Hair follicle dermal papilla cell (primary cell): ENCODE measurements around the gene FOXJ1. TPM values are rescaled to one million over a fixed set of nuclear protein-coding genes. Genes with fewer than 3 reads are reported as not detected.

Experiments used
- small RNA-seq: library from RNA; depleted of rRNA; stranded (forward); fragments of <200 nt; gene quantifications from one replicate; pipeline ENCODE3, GENCODE V24; 2012
- total RNA-seq: library from RNA; depleted of rRNA; stranded (reverse); fragments of >200 nt; gene quantifications from 2 replicates; pipeline ENCODE4 v1.2.3, GENCODE V29; 2012

Gene FOXJ1
- total RNA-seq: not detected in 2 replicates

GRCh38 chr17:76141212-76142038, at the start of gene FOXJ1:
FOXJ1 (minus strand) TSS chr17:76141245; CDS start chr17:76140395, 850 bp downstream.

DNA sequence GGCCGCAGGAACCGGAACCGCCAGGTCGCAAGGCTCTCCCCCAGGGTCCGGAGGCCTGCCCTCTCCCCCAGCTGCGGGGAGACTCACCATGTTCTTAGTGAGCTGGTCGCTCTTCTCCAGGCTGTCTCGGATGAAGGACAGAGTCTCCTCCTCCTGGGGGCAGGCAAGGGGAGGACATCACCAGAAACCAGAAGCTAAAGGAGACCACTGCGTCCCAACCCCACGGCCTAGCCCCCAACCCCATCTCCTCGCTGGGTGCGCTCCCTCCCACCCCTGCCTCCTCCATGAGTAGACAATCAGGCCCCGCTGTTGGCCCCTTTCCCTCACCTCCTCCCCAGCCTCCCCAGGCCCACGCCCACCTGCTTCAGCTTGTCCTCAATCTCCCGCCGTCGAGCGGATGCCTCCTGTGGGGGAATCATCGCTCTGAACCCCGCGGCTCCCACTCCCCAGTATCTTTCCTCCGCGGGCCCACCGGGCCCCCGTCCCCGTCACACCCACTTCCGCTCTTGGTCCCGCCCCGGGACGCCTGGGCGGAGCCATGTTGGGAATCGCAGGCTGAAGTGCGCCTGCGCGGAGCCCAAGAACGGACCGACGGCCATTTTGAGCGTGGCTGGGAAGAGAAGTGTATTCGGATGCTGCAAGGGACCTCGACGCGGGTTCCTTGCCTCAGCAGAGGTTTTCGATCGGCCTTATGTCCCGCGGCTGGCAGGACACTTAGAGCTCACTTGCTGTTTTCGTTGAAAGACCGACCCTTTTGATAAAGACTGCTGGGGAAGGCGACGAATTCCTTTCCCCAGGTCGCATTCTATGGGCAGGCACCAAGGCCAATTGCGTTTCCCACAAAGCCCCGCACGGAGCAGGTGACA, 37.5 kb downstream of the FOXJ1 start, which contains the start of gene EXOC7:
Gene EXOC7 (minus strand): TSS at position 514 of the 866 bp plus-strand sequence. CDS start 95 bp downstream, at position 419.

Small RNA genes within 50 kb of the gene (small RNA-seq; reads per million reads assigned to genes)
- gene MIR6868: not detected

Other genes starting within 250 kb of the FOXJ1 start
- gene TRIM65, start 244.3 kb downstream of the FOXJ1 start, total RNA-seq: 33.2 and 39.1 TPM in 2 replicates
- 28.7 and 30.1 TPM in 2 replicates for gene MRPL38, start 236.4 kb downstream of the FOXJ1 start, total RNA-seq
- gene FBF1, start 200.2 kb downstream of the FOXJ1 start, total RNA-seq: 7.8 and 10.7 TPM in 2 replicates
- 67.9 and 72.0 TPM in 2 replicates for gene ACOX1, start 162.1 kb downstream of the FOXJ1 start, total RNA-seq
- 22.9 and 27.3 TPM in 2 replicates for gene TEN1, start 162.0 kb downstream of the FOXJ1 start, total RNA-seq
- gene CDK3, start 140.4 kb downstream of the FOXJ1 start, total RNA-seq: 0.97 and 1.7 TPM in 2 replicates
- under 0.01 TPM in 1 of 2 replicates, not detected in the other for gene EVPL, start 113.9 kb downstream of the FOXJ1 start, total RNA-seq
- gene SRP68, start 68.7 kb downstream of the FOXJ1 start, total RNA-seq: 29.2 and 31.0 TPM in 2 replicates
- not detected in 2 replicates for gene GALR2, start 66.5 kb downstream of the FOXJ1 start, total RNA-seq
- not detected in 2 replicates for gene ZACN, start 62.1 kb downstream of the FOXJ1 start, total RNA-seq
- 127 and 129 TPM in 2 replicates for gene EXOC7, start 37.5 kb downstream of the FOXJ1 start, total RNA-seq
- gene RNF157, start 99.2 kb upstream of the FOXJ1 start, total RNA-seq: 6.4 and 8.0 TPM in 2 replicates
- 3.4 and 4.7 TPM in 2 replicates for gene UBALD2, start 124.1 kb upstream of the FOXJ1 start, total RNA-seq
- gene QRICH2, start 167.0 kb upstream of the FOXJ1 start, total RNA-seq: 1.8 and 3.9 TPM in 2 replicates
- gene PRPSAP1, start 212.7 kb upstream of the FOXJ1 start, total RNA-seq: 25.6 and 39.4 TPM in 2 replicates
- gene SPHK1, start 243.4 kb upstream of the FOXJ1 start, total RNA-seq: 50.1 and 56.1 TPM in 2 replicates